ENCODE measurements around the gene LGALS7. TPM values are rescaled to one million over a fixed set of nuclear protein-coding genes. Genes with fewer than 3 reads are reported as not detected.

The LGALS7 gene
- total RNA-seq, 2 experiments from 2014 or later, result not detected

GRCh38 chr19:38727868-38728660 is 45.3 kb downstream of the LGALS7 start:
- intact Hi-C loops (cut with micrococcal nuclease; ENCODE audit: unreplicated experiment), result loop anchor here (10.0 kb wide), 2 partner anchors 183 to 213 kb away; no protein-coding TSS in a partner anchor
- H3K9me2 ChIP-seq (ENCODE audit: insufficient read depth, low read length), result no peaks in the 10 kb centered on the region
- CTCF ChIA-PET (ENCODE audit: unreplicated experiment), result no interaction called here
- H3K4me2 ChIP-seq (ENCODE audit: low read length), result no peak overlapping the region
- no TSS peak for BruUV-seq (replicated peaks)
- TF ChIP-seq EZH2phosphoT487 (IDR thresholded peaks at IDR 0.05; ENCODE audit: borderline replicate concordance, low read depth, low read length) (no peak), CTCF (conservative IDR thresholded peaks at IDR 0.05; ENCODE audit: low read length) (no peak)
- no peaks in the 10 kb centered on the region for H3K9me3 ChIP-seq (ENCODE audit: low read length)
- H3K4me1 ChIP-seq (ENCODE audit: insufficient read depth, low read length, poor library complexity, severe bottlenecking), result no peaks in the 10 kb centered on the region
- H3K4me3 ChIP-seq (ENCODE audit: low read depth, low read length, poor library complexity, severe bottlenecking), result no peak overlapping the region
- POLR2A ChIA-PET, result interaction anchor here (0.5 kb wide), 1 partner anchor 260 kb away, joined by 5 read pairs; no protein-coding TSS in a partner anchor
- no peak overlapping the region for H3K27ac ChIP-seq (ENCODE audit: low read depth, low read length, poor library complexity, severe bottlenecking)
- DNase-seq (ENCODE audit: low spot score), result no peak
- no peaks in the 10 kb centered on the region for H4K20me1 ChIP-seq (ENCODE audit: insufficient read depth, low read length)
- H3K79me2 ChIP-seq (ENCODE audit: insufficient read depth, low read depth, low read length), result no peaks in the 10 kb centered on the region
- H2AFZ ChIP-seq (ENCODE audit: low read length), result no peak overlapping the region
- H3K36me3 ChIP-seq (ENCODE audit: insufficient read depth, low read length), result peaks cover 43% of the 10 kb centered on the region; the same call in 1 of the 2 replicates

GRCh38 chr19:38727306-38727867 is 45.9 kb downstream of the LGALS7 start:
- TF ChIP-seq EZH2phosphoT487 (IDR thresholded peaks at IDR 0.05; ENCODE audit: borderline replicate concordance, low read depth, low read length), result no peak
- TF ChIP-seq CTCF (conservative IDR thresholded peaks at IDR 0.05; ENCODE audit: low read length), result no peak
- Histone ChIP-seq H2AFZ (ENCODE audit: low read length) (no peak overlapping the region), H3K27ac (ENCODE audit: low read depth, low read length, poor library complexity, severe bottlenecking) (no peak overlapping the region), H3K4me1 (ENCODE audit: insufficient read depth, low read length, poor library complexity, severe bottlenecking) (no peaks in the 10 kb centered on the region), H3K36me3 (ENCODE audit: insufficient read depth, low read length) (peaks cover 49% of the 10 kb centered on the region; the same call in 1 of the 2 replicates), H3K79me2 (ENCODE audit: insufficient read depth, low read depth, low read length) (no peaks in the 10 kb centered on the region), H3K9me3 (ENCODE audit: low read length) (no peaks in the 10 kb centered on the region), H3K4me2 (ENCODE audit: low read length) (no peak overlapping the region), H4K20me1 (ENCODE audit: insufficient read depth, low read length) (no peaks in the 10 kb centered on the region), H3K9me2 (ENCODE audit: insufficient read depth, low read length) (no peaks in the 10 kb centered on the region), H3K4me3 (ENCODE audit: low read depth, low read length, poor library complexity, severe bottlenecking) (no peak overlapping the region)
- intact Hi-C loops (cut with micrococcal nuclease; ENCODE audit: unreplicated experiment), result loop anchor here (10.0 kb wide), 2 partner anchors 183 to 213 kb away; no protein-coding TSS in a partner anchor
- POLR2A ChIA-PET, result no interaction called here
- DNase-seq (ENCODE audit: low spot score), result no peak
- no TSS peak for BruUV-seq (replicated peaks)
- CTCF ChIA-PET (ENCODE audit: unreplicated experiment), result no interaction called here
